Astrocyte of the spinal cord (primary cell): ENCODE results near the gene UBE2J2.

Experiments
- DNase-seq: peaks from one replicate; pipeline ENCODE4 v3.0.0; 2011; ENCODE audit warnings: low read depth, low spot score
- H3K4me3 ChIP-seq: 2 replicates; pipeline ENCODE4 v1.5.1; 2011; ENCODE audit warnings: low read depth, mild to moderate bottlenecking, low read length, moderate library complexity
- in situ Hi-C: cut with HindIII; loops from 2 replicates; pipeline ENCODE4 v1.10.0; 2017; ENCODE audit warnings: low sequenced_read_pairs
- TF ChIP-seq, protein P1 (sequence below): IDR thresholded peaks from 2 replicates; pipeline ENCODE4 v1.5.1; 2012; ENCODE audit warnings: low read depth, mild to moderate bottlenecking, low read length, inconsistent platforms

UBE2J2 gene

DNA sequence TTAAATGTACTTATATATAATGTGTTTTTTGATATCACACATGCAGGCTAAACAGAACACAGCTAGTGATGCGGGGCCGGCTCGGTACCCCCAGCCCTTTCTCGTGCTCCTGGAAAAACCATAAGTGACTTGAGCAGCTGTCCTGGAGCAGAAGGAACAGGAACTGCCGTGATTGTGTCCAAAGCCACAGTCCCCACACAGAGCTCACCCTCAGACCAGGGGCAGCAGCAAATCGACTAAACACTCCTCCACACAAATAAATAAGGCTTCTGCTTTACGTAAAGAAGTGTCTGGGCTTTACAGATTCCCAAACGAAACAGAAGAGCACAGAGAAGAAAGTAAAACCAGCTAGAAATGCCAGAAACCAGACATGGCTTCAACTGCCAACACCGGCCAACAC, 9.6 kb downstream of the UBE2J2 start:
- in situ Hi-C loops = no loop called here
- H3K4me3 ChIP-seq = no peak overlapping the region
- DNase-seq = no peak
- TF ChIP-seq, protein P1, sequence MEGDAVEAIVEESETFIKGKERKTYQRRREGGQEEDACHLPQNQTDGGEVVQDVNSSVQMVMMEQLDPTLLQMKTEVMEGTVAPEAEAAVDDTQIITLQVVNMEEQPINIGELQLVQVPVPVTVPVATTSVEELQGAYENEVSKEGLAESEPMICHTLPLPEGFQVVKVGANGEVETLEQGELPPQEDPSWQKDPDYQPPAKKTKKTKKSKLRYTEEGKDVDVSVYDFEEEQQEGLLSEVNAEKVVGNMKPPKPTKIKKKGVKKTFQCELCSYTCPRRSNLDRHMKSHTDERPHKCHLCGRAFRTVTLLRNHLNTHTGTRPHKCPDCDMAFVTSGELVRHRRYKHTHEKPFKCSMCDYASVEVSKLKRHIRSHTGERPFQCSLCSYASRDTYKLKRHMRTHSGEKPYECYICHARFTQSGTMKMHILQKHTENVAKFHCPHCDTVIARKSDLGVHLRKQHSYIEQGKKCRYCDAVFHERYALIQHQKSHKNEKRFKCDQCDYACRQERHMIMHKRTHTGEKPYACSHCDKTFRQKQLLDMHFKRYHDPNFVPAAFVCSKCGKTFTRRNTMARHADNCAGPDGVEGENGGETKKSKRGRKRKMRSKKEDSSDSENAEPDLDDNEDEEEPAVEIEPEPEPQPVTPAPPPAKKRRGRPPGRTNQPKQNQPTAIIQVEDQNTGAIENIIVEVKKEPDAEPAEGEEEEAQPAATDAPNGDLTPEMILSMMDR = no peak

DNA sequence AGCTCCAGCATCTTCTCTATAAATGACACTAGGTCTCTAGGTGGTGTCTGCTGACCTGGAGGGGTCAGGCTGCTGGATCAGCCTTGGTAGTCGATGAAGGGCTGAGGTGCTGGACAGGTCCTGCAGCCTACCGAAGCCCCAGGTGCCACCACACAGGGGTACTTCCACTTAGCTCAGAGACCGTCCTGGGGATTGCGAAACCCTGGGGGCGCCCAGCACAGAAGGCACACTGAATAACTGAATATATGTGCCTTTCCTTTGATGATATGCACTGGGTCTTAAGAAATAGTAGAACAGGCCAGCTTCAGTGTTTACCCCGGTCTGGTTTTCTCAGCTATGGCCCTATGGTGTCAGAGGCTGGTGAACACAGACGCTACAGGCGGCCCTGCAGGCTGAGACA, 10.9 kb downstream of the UBE2J2 start:
- H3K4me3 ChIP-seq = no peak overlapping the region
- DNase-seq = no peak
- TF ChIP-seq, protein P1 = no peak

DNA sequence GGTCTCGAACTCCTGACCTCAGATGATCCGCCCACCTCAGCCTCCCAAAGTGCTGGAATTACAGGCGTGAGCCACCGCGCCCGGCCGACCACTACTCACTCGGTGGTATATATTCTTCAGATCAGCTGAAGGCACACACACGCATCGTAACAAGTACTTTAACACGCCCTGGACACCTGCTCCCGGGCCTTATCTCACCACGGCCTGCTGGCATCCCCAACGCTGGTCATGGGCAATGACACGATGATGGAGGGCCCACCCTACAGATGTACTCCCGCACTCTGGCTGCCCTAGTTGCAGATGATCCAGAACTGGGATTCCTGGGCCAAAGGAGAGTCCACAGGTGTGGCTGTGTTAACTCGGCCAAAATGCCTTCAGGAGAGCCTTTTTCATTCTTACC, 11.6 kb downstream of the UBE2J2 start:
- TF ChIP-seq, protein P1 = no peak
- no peak for DNase-seq
- in situ Hi-C loops = no loop called here
- no peak overlapping the region for H3K4me3 ChIP-seq

More for the DNA sequence above, 10.9 kb downstream of the UBE2J2 start:
- in situ Hi-C loops = no loop called here

DNA sequence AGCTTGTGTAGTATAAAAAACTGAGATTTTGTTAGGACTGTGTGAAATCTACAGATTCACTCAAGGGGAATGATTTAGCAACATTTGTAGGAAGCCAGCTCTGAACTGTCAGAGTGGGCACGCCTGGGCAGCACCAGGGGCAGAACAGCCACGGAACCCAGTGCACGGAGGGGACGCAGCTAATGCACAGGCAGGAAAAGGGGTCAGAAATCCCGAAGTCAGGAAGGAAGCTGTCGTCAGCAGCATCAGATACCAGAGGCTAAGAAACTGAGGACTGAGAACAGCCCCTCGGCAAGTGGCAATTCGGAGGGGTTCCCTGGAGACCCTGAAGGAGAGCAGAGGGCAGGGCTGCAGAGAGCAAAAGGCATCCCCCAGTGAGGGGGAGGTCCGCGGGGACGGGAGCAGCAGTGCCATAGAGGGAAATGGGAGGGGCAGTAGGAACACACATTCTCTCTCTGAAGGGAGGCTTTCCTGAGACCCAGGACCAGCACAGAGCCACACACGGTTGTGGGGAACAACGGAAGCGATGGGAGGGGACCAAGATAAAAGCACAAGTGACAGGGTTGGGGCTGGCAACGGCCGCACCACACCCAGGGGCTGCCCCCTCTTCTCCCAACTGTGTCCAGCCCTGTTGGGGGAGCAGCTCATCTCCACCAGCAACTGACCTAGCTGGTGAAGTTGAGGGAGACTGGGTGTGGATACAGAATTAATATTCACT, 12.7 kb downstream of the UBE2J2 start:
- H3K4me3 ChIP-seq = no peak overlapping the region
- TF ChIP-seq, protein P1 = no peak
- DNase-seq = no peak
- in situ Hi-C loops = no loop called here

DNA sequence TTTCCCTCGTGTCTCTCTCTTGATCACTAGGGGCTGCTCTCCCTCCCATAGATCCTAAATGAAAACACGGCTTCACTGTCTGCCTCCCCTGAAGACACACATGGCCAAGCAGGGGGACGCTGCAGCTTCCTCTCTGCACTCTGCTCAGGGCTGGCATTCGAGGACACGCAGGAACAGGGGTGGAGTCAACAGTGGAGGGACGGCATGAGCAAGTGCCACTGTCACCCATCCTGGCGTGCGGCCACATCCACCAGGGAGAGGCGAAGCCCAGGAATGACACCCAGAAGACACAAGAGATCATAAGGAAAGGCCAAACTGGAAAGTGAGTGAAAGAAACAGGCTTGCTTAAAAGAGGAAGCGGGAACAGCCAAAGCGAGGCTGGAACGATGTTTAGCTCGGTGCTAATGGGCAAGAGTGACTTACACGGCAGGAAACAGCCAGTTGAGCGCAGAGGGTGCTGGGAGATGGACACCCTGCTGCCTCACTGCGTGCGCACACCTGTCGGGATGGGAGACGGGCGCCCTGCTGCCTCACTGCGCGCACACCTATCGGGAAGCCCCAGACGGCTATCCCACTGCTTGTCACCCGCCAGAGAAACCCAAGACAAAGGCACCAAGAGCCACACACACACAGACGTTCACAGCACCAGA, 13.6 kb downstream of the UBE2J2 start:
- no peak overlapping the region for H3K4me3 ChIP-seq
- DNase-seq = no peak
- TF ChIP-seq, protein P1 = no peak
- in situ Hi-C loops = no loop called here

DNA sequence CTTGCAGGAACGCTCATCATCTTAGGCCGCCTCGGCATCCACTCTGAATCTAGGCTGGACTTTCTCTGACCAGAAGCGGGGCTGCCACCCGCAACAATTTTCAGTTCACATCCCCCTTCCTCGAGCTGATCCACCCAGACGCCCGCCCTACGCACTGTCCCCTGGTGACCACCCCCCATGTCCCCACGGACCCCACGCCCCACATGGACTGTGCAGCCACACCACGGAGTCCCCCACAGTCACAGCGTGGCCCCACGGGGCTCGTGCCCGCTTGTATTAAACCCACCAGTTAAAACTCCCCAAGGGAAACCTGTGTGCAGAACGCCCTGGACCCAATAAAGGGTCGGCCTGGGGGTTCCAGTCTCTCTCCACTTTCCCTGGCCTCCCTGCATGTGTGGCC, 14.1 kb downstream of the UBE2J2 start:
- DNase-seq = no peak
- TF ChIP-seq, protein P1 = no peak
- H3K4me3 ChIP-seq = no peak overlapping the region
- in situ Hi-C loops = no loop called here
